Ureter (tissue), 1 donor: ENCODE data around the gene CALN1. TPM values are rescaled to one million over a fixed set of nuclear protein-coding genes. Genes with fewer than 3 reads are reported as not detected.
"Not testable (repeated sequence)": the region's sequence is repeated elsewhere in the genome, so short reads cannot be mapped to it uniquely, and the experiment has no call there.

Experiments
- DNase-seq: peaks from one replicate; pipeline ENCODE4 v3.0.0-alpha.2; 2020; ENCODE audit warnings: low spot score
- total RNA-seq: library from RNA; stranded (reverse); gene quantifications from one replicate; pipeline ENCODE4 v1.2.4, GENCODE V29; 2023
- donor health status: DM: yes; HTN: yes; CAD: no.

Gene CALN1
- total RNA-seq, 1 donor from 2014 or later, result not detected

DNA sequence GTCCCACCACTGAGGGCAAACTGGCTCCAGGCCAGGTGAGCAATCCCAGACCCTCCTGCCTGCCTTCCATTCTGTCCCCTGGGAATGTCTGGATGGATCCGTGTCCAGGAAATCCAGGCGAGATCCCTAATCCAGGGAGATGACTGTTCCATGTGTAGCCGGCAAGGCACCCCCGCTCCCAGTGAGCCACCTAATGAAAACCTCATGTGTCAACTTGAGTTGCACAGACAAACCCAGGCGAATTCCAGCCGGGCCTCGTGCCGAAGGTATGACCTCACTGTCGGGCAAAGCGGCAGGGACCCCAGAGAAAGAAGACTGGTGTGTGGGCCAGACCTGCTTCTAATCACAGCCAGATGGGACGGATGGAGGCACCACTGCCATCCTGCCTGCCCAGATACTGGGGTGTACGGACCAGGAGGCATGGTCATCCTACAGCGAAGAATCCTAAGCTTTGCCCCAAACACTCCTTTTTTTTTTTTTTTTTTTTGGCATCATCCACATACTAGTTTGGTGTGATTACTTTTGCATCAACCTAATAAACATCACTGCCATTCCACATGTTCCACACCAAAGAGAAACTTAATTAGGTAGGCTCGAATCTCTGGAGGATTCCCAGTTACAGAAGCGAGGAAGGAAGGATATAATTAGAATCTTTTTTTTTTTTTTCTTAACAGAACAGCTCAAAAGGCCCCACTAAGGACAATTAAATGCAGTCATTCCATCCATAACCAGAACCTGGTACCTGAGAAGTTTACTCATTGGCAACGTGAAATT is 313.1 kb downstream of the CALN1 start:
- DNase-seq, result no peak

- DNase-seq, result no peak
Observed at GRCh38 chr7:72097226-72097625, 314.9 kb downstream of the CALN1 start.

- no peak for DNase-seq
Observed at GRCh38 chr7:72092769-72093168, 319.4 kb downstream of the CALN1 start.

- no peak for DNase-seq
Observed at GRCh38 chr7:72087926-72088325, 324.2 kb downstream of the CALN1 start.

DNA sequence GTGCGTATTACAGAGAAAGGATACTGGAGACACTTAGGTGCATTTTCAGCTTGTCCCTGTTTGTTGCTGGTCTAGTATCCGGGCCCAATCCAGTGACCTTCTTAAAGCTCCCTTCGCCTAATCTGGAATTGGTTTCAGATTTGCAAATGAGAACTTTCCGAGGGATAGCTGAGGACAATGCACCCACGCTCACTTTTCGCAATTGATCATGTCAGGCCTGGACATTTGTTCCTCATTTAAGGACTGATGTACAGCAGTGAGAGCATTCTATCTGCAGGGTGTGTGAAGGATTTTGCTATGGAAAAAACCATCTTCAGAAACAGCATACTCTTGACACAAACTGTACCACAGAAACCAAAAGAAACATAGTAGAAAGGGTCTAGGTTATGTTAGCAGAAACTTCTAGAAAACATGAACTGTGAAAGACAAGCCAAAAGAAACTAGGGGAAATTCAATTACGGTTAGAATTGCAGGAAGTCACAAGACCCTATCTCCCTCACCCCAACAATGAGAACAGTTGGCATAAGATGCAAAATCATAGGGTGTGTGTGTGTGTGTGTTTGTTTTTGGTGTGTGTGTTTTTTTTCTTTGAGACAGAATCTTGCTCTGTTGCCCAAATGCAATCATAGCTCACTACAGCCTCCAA is 331.1 kb downstream of the CALN1 start:
- DNase-seq, result no peak

- no peak for DNase-seq
Observed at GRCh38 chr7:72080341-72080766, 331.8 kb downstream of the CALN1 start.

DNA sequence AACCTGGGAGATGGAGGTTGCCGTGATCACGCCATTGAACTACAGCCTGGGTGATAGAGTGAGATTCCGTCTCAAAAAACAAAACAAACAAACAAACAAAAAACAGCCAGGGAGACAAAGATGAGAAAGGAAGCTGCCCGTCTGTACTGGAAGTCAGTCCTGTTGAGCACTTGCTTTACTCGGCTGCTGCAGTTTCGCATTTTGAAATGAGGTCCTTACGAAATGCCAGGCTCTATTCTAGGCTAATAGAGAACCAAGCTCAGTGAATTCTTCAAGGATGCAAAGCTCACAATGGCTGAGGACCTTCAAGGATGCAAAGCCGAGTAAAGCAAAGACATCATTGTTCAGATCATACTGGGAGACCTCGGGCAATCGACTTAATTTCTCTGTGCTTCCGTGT is 333.3 kb downstream of the CALN1 start:
- no peak for DNase-seq

DNA sequence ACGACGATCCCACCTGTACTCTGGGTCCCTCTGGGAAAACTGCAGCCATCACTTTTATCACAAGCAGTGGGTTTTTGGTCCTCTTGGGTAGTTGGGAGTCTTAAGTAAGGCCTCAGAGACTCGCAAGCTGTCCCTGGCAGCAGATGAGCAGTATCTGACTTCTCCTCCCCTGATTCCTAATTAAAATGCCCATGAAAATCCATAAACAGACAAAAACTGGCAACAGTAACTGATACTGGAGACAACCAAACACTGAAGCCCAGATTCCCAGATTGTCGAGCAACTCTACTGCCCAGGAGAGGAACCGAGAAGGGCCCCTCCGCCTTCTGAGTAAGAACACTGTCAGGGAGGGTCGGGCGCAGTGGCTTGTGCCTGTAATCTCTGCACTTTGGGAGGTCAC is 333.8 kb downstream of the CALN1 start:
- no peak for DNase-seq

DNA sequence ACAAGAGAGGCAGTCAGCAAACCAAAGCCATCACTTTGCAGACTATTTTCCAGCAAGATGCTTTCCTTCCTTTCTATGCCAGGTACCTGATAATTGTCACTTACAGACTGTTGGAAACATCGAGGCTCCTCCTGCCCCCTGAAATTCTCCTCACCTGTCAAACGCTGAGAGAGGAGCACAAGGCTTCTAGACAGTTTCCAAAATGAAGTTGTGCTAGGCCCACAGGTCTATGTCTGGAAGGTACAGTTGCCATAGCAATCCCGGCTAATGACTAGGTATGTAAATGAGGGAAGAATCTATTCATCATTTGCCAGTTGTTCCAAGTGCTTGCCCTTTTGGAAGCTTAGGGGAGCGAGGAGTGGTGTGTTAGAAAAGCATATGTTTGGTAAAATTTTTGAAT is 334.4 kb downstream of the CALN1 start:
- DNase-seq, result no peak

- DNase-seq, result no peak
Observed at GRCh38 chr7:72072901-72073300, 339.2 kb downstream of the CALN1 start.

DNA sequence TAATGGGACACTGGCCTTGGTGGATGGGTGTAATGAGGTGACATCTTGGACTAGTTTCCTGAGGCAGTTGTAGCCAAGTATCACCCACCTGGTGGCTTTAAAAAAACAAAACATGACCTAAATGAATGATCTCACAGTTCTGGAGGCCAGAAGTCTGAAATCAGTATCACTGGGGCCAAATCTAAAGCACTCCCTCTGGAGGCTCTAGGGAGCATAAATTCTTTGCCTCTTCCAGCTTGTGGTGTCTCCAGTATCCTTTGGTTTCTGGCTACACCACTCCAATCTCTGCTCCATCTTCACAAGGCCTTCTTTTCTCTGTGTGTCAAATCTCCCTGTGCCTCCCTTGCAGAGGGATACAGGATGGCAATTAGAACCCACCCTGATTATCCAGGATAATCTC is 342.9 kb downstream of the CALN1 start:
- DNase-seq, result no peak

DNA sequence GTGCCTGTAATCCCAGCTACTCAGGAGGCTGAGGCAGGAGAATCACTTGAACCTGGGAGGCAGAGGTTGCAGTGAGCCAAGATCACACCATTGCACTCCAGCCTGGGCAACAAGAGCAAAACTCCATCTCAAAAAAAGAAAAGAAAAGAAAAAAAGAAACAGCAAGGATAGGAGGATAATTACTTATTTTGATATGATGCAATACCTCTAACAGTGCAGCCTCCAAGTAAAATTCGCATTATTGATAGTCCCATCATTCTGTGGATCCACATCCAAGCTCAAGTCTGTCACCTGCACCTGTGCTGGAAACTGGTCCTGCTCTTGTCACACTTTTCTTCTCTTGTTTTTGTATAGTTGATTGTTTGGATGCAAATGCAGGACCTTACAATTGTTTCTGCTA is 346.4 kb downstream of the CALN1 start:
- not testable (repeated sequence) for DNase-seq

DNA sequence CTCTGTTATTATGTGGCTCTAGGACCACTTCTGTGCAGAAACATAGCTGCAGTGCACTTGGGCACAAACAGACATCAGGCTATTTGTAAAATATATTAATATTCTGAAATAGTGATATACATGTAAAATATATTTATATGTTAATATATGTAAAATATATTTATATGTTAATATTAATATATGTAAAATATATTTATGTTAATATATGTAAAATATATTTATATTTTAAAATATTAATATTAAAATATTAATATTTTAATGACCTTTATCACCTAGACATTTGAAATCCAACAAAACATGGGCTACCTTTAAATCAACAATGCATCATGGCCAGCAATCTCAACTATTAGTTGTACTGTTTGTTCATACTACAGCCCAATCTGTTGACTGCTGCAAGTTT is 347.2 kb downstream of the CALN1 start:
- no peak for DNase-seq

DNA sequence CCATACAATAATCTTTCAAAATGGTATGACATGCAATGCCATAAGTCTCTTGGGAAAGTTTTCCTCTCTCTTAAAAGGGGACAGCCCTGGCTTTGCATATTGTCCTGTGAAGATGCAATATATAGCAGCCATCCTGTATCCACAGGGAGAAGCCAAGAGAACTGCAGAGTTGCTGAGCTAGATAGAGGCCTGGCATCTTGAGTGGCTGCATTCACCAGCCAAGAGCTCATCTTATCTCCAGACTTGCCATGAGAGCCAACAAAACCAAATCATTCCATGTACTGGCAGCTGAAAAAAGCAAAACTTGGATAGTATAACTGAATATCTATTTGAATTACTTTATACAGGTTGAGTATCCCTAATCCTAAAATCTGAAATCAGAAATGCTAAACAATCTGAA is 348.8 kb downstream of the CALN1 start:
- no peak for DNase-seq

GRCh38 chr7:72062666-72063065 is 349.5 kb downstream of the CALN1 start:
- no peak for DNase-seq

DNA sequence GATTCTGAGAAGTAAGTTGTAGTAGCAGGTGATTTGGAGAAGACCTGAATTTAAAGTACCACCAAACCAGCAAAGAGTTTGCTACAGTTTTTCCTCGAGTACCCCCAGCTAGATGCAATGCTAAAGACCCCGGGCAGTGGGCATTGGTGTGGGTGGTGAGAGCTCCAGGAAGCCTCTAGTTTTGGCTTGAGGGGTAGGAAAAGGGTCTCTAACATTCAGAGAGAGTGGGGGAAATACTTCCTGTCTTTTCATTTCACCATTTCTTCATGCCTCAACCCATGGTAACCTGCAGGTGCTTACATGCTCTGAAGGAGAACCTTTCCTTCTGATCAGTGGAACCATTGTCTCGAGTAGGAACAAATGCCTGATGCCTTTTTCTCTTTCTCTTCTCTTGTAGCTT is 352.2 kb downstream of the CALN1 start:
- DNase-seq, result no peak

DNA sequence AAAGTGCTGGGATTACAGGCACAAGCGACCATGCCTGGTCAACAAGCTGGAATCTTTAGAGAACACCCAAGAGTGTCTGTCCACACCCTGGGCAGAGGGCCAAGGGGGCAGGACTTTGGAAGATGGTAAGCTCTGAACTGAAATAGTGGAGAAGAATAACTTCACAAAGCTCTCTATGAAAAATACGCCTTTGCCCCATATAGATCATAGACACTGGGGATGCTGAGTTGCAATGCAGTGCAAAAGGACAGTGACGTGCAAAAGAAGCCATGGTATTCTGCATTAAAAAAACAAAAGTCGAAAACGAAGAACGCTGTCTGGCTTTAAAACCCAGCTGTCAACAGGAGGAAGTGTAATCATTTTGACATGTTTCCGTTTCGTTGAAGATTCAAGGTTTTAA is 353.6 kb downstream of the CALN1 start:
- no peak for DNase-seq

GRCh38 chr7:72057796-72058195 is 354.3 kb downstream of the CALN1 start:
- no peak for DNase-seq

DNA sequence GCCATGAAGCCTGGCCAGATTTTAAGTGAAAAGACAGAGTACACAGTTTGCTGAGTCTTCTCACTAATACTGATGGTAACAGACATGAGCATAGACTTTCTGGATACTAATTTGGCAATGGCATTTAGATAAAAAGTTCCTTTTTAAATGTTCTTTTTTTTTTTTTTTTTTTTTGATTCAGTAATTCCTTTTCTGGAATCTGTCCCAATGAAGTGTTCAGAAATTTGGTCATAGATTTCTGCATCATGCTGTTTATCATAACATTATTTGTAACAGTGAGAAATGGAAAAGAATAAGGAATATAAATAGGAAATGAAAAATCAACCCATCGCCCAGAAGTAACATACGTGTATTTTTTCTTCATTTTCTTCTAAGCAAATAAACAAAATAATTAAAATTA is 354.9 kb downstream of the CALN1 start:
- DNase-seq, result no peak

DNA sequence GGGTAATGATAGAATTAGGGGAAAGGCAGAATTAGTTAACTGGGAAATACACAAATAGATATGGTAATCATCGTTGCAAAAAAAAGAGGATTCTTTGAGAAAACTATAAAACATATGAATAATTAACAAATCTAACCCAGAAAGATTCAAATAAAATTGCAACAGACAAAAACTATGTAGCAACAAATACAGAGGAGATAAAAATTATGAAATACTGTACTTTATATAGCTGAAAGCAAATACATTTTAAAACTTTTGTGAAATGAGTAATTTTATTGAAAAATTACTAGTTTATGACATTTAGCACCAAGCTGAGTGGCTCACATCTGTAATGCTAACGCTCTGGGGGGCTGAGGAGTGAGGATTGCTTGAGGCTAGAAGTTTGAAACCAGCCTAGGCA is 356.7 kb downstream of the CALN1 start:
- no peak for DNase-seq

DNA sequence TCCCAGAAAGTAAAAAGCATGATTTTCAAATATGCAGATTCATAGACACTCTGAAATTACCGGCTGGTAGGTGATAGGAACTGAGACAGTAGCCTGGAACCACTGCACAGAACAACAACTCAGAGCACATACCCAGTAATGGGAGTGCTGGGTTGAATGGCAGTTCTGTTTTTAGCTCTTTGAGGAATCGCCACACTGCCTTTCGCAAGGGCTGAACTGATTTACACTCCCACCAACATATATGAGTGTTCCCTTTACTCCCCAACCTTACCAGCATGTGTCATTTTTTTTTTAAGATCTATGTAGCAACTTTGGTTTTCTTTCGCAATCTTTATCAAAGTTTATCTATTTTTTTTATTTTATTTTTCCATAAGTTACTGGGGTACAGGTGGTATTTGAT is 358.8 kb downstream of the CALN1 start:
- no peak for DNase-seq

GRCh38 chr7:72048420-72048819 is 363.7 kb downstream of the CALN1 start:
- DNase-seq, result no peak

DNA sequence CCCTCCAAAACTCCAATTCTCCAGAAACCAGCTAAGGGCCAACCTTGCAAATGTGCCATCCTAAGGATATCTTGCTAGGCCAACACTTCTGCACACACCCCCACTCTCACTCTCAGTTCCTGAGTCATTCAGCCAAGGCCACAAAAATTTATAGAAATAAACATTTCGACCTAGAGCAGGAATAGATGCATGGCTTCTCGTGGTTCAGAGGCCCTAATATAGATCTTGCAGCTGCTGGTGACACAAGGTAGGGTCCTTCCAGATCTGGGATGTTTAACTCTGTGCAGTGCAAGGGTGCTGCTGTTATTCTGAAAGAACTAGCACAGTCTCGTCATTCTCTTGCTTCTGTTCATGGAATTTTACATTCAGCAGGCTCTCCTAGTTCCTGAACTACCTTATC is 369.3 kb downstream of the CALN1 start:
- DNase-seq, result no peak

- DNase-seq, result no peak
Observed at GRCh38 chr7:72040641-72041040, 371.5 kb downstream of the CALN1 start.
